HG02973 (cell line): Measurements from ENCODE around the gene EXPH5.

Experiments used
- ATAC-seq: cut with Tn5 transposase; IDR thresholded peaks from one replicate; pipeline ENCODE4 v1.9.1; 2021; ENCODE audit warnings: moderate library complexity; ENCODE audit not compliant: unreplicated experiment

Gene EXPH5

DNA sequence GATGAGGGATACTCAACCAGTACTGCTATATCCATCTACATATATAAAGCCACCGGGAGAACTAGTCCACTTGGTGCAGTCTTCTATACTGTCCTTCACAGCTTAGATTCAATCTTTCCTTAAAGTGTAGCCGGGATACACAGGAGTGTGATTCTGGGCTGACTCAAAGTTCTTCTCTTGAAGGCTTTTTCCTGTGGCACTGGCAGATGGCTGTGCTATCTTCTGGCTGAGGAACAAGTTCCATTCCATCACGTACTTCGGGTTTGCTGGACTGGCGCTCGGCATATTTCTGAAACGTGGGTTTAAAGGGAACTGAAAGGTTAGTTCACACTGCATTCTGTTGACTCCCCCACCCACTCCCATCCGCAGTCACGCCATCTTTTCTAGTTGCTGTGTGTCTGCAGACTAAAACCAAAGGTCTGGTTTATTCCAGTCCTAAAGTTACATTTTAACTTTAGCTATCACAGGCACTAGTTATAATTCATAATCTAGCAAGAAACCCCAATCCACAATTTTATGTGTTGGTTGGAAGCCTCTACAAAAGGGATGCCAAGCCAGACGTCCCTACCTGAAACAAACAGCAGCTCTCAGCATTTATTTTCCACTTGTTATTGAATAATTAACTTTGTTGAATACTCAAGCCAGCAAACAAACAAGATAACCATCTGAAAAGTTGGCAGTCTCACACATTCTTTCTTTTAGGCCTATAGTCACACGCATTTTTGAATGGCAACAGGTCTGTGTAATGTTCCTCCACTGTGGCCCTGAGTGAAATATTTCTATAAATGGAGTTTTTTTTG, 118.7 kb downstream of the EXPH5 start:
- no peak for ATAC-seq

DNA sequence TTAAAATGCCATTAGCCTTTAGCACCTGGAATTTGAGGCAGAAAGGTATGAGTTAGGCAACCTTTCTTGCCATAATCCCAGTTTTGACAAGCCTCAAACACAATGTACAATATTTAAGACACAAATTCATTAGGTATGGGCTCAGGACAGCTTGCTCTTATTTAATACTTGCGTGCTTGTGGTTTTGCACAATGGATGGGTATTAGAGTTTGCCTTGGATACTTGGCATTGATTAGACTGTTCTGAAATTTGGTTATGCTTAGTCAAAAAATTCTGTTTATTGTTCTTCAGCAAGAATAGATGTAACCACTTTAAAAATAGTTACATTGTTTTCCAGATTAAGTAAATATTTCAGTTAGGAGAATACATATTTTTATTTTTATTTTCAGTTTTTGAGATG, 120.9 kb downstream of the EXPH5 start:
- ATAC-seq = no peak

DNA sequence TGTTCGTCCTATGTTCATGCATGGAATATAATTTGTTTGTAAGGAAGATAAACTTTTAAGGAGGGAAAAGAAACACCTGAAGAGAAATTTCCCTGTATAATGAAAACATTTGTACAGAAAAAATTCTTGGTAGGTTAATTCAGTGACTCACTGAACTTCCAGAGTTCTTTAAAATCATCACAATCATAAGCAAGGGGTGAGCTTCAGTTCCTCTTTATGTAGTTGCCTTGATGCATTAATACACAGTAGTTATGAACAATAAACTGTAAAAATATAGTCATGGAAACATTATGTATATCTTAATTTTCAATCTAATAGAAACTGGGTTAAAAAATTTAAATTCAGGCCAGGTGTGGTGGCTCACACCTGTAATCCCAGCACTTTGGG, 125.1 kb downstream of the EXPH5 start:
- no peak for ATAC-seq

DNA sequence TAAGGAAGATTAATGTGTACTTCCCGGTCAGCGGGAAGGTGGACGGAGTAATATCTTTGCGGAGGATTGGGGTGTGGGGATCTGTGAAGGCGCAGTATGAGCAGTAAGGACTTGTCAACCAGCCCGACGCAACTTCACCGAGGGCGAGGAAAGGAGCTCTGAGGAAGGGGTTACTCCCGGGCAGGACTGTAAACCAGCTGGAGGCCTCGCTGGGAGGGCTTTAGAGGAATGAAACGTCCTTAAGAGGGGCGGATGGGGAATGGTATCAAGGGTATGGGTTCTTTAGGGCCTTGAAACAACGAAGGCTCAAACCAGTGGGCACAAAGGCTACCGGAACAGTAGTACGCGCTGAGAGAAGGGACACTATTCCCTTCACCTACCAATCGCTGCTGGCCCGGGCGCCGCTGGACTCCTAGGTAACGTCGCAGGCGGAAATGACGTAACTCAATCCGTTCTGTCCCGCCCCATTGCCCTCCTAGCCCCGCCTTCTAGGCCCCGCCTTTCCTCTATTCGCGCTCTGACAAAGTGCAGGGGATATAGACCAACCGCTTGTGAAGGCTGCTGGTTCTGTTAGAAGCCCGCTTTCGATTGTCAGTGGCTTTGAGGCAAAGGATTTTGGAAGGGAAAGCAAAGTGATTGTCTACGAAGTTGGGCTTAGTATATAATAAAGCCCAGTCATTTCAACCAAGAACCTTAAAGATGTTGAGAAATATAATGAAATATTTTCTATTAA, 126.3 kb downstream of the EXPH5 start, which contains the start of gene C11orf65:
Gene C11orf65 (minus strand): TSS at position 439 of the 733 bp plus-strand sequence. CDS start 5,970 bp downstream, outside the sequence.
- peak; percentile 99 for ATAC-seq

DNA sequence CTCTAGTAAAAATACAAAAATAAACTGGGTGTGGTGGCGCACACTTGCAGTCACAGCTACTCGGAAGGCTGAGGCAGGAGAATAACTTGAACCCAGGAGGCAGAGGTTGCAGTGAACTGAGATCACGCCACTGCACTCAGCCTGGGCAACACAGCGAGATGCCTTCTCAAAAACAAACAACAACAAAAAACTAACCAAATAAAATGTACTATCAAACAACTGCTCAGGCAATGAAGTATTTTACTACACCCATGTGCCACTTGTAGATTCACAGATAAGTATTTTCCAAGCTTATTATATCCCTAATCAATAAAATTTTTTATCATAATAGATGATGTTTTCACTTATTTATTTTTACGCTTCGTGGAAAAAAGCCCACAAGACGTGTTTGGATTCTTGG, 127.2 kb downstream of the EXPH5 start:
- no peak for ATAC-seq
